BLaER1 (cell line): ENCODE measurements around the gene LOC101059915.
"Not testable (repeated sequence)": the region's sequence is repeated elsewhere in the genome, so short reads cannot be mapped to it uniquely, and the experiment has no call there.

ENCODE experiments used
- H3K27ac ChIP-seq: shearing (Covaris generic); formaldehyde crosslinking; 2 replicates; pipeline ENCODE4 v1.8.1; 2022
- H3K27me3 ChIP-seq: shearing (Covaris generic); formaldehyde crosslinking; 2 replicates; pipeline ENCODE4 v1.8.1; 2022
- H3K36me3 ChIP-seq: shearing (Covaris generic); formaldehyde crosslinking; 2 replicates; pipeline ENCODE4 v1.8.1; 2022
- H3K4me1 ChIP-seq: shearing (Covaris generic); formaldehyde crosslinking; 2 replicates; pipeline ENCODE4 v1.8.1; 2022
- H3K4me2 ChIP-seq: shearing (Covaris generic); formaldehyde crosslinking; 2 replicates; pipeline ENCODE4 v1.8.1; 2022
- H3K4me3 ChIP-seq: shearing (Covaris generic); formaldehyde crosslinking; 2 replicates; pipeline ENCODE4 v1.8.1; 2022
- H3K9ac ChIP-seq: shearing (Covaris generic); formaldehyde crosslinking; 2 replicates; pipeline ENCODE4 v1.8.1; 2022
- H3K9me3 ChIP-seq: shearing (Covaris generic); formaldehyde crosslinking; 2 replicates; pipeline ENCODE4 v1.8.1; 2022
- H4K20me1 ChIP-seq: shearing (Covaris generic); formaldehyde crosslinking; 2 replicates; pipeline ENCODE4 v1.8.1; 2022

The LOC101059915 gene

GRCh38 chrX:71716323-71716722 lies 49.0 kb downstream of the LOC101059915 start:
- H3K36me3 ChIP-seq, H3K4me2 ChIP-seq, H3K9me3 ChIP-seq, H3K9ac ChIP-seq, H3K4me1 ChIP-seq, H3K27ac ChIP-seq, H3K4me3 ChIP-seq, H3K27me3 ChIP-seq, H4K20me1 ChIP-seq: not testable (repeated sequence)

GRCh38 chrX:71718185-71718584 lies 50.8 kb downstream of the LOC101059915 start, which contains the start of gene CXorf49:
Gene CXorf49, minus strand, starts transcription at chrX:71718285. Its CDS starts 134 bp downstream, at chrX:71718151.
- H3K4me1 ChIP-seq, H3K4me3 ChIP-seq, H3K27ac ChIP-seq, H3K9me3 ChIP-seq, H3K36me3 ChIP-seq, H3K4me2 ChIP-seq, H3K27me3 ChIP-seq, H3K9ac ChIP-seq, H4K20me1 ChIP-seq: not testable (repeated sequence)

DNA sequence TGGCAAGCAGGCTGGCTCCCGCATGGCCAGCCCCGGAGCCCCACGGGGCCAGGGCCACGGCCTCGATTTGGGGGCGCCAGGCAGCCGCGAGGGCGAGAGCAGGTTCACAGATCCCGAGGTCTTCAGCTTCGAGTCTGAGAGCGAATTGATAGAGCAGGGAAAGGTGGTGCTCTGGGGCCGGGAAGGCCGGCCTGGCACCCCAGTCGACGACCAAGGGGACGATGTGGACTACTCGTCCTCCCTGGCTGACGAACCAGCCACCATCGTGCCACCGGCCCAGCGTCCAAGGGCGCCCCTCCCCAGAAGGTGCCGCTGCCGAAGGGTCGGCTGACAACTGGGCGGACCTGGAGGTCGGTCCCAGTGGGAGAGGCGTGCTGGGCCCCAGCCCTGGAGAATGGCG lies 51.8 kb downstream of the LOC101059915 start:
- H3K36me3 ChIP-seq, H3K4me3 ChIP-seq, H4K20me1 ChIP-seq, H3K4me2 ChIP-seq, H3K4me1 ChIP-seq, H3K27ac ChIP-seq, H3K9ac ChIP-seq, H3K27me3 ChIP-seq, H3K9me3 ChIP-seq: not testable (repeated sequence)

GRCh38 chrX:71720289-71720886 lies 53.0 kb downstream of the LOC101059915 start:
- not testable (repeated sequence) for H3K9me3 ChIP-seq, H3K4me2 ChIP-seq, H3K36me3 ChIP-seq, H3K4me1 ChIP-seq, H3K27ac ChIP-seq, H3K4me3 ChIP-seq, H3K9ac ChIP-seq, H4K20me1 ChIP-seq, H3K27me3 ChIP-seq
